Mesodermal cell (in vitro differentiated cells): ENCODE measurements around the gene TMEM94. TPM values are rescaled to one million over a fixed set of nuclear protein-coding genes. Genes with fewer than 3 reads are reported as not detected.

Experiments used
- H3K27ac ChIP-seq: 2 replicates; pipeline ENCODE4 v1.7.0; 2013; ENCODE audit warnings: mild to moderate bottlenecking, low read depth, low read length, moderate library complexity; ENCODE audit not compliant: severe bottlenecking
- H3K36me3 ChIP-seq: 2 replicates; pipeline ENCODE4 v1.7.1; 2013; ENCODE audit warnings: mild to moderate bottlenecking, low read length, moderate library complexity; ENCODE audit not compliant: control insufficient read depth, insufficient read depth
- H3K4me1 ChIP-seq: one replicate; pipeline ENCODE4 v1.7.1; 2013; ENCODE audit warnings: mild to moderate bottlenecking, low read length; ENCODE audit not compliant: insufficient read depth, control insufficient read depth, poor library complexity, severe bottlenecking
- H3K4me3 ChIP-seq: 2 replicates; pipeline ENCODE4 v1.7.0; 2013; ENCODE audit warnings: low read length, control low read depth, mild to moderate bottlenecking; ENCODE audit not compliant: insufficient read depth, poor library complexity, severe bottlenecking; ENCODE audit errors: extremely low read depth
- H3K9me3 ChIP-seq: 2 replicates; pipeline ENCODE4 v1.7.1; 2013; ENCODE audit warnings: mild to moderate bottlenecking, low read length, moderate library complexity; ENCODE audit not compliant: control insufficient read depth
- WGBS, 2 experiments: methylation state at CpG; one replicate each; pipeline ENCODE4 v1.1.5; 2013; ENCODE audit warnings: missing lambda C conversion rate in 2 of 2; ENCODE audit not compliant: insufficient coverage in 2 of 2; 5-methylcytosine and 5-hydroxymethylcytosine counted together
- polyA plus RNA-seq, 2 experiments: library from polyadenylated mRNA; stranded (reverse); fragments of 50-300 nt; gene quantifications; one replicate each; pipeline ENCODE4 v1.2.3, GENCODE V29; 2013

The TMEM94 gene
- 71.3 TPM for polyA plus RNA-seq (2013, experiment 1 of 2)
- polyA plus RNA-seq (2013, experiment 2 of 2): 65.0 TPM

DNA sequence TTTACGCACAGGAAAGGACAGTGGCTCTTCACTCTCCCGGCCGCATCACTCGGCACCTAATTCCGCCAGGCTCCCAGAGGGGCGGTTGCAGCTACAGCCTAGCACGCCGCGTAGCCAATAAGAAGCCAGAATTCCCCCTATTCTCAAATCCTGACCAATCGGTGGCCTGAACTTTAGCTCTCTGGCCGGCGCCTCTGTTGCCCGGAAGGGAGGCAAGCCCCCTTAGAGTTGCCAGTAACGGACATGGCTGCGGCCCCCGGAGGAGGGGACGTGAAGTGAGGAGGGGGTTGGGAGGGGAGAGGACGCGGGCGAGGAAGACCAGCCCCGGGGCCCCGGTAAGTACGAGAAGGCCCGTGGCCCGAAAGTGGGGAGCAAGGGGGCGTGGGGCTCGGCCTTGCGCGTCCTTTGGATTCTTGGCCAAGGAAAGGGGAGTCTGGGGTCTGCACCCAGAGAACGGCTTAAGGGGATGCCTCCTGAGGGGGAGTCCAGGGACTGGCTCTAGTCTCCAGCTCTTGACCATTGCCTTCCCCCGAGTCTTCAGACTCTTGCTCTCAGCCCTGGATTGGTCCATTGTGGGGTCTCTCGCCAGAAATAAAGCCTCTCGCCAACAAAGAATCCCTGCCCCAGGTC is at the start of gene TMEM94:
Gene TMEM94 (plus strand): TSS at position 219 of the 630 bp plus-strand sequence. CDS start 15,271 bp downstream, outside the sequence.
- 1% methylated on average over 32 to 33 of the region's 33 CpGs for WGBS, 2 experiments

DNA sequence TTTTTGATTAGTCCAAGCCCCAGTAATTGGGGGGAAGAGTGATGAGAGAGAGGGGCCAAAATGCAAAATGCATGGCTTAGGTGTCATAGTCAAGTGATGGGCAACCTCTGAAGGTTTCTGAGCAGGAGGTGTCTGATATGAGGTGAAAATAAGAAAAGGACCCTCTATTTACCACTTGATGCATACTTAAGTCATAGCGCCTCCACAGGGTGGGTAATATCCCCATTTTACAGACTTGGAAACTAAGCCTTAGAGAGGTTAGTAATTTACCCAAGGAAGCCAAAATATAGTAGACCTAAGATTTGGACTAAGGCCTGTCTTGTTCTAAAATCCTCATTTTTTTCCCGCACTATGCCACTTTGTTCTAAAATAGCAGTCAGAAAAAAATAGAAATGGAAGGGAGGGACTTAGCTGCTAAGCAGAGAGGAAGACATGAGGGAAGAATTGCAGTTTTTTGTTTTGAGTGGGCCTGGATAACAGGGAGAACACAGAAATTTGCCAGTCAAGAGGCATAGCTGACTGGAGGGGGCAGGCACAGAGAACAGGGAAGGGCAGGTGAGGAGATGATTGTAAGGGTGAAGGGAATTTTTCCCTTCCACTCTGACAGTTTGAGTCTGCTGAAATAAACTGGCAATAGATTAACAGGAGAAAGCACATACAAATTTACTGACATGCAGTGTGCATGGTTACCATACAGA is 48.6 kb upstream of the TMEM94 start:
- Histone ChIP-seq H3K4me1 (peaks cover 5% of the 10 kb centered on the region), H3K9me3 (no peaks in the 10 kb centered on the region), H3K36me3 (no peaks in the 10 kb centered on the region), H3K27ac (no peak overlapping the region), H3K4me3 (no peak overlapping the region)
- 100% methylated on average over 1 of the region's 2 CpGs; no CpG with 5 or more reads in 1 of the 2 experiments for WGBS, 2 experiments

More for the DNA sequence above, at the start of gene TMEM94:
- peaks cover 16% of the 10 kb centered on the region for H3K4me1 ChIP-seq
- H3K27ac ChIP-seq: peak within 1 kb of the TSS; percentile 87
- no peaks in the 10 kb centered on the region for H3K9me3 ChIP-seq
- H3K36me3 ChIP-seq: no peaks in the 10 kb centered on the region
- H3K4me3 ChIP-seq: peak within 1 kb of the TSS; percentile 76

DNA sequence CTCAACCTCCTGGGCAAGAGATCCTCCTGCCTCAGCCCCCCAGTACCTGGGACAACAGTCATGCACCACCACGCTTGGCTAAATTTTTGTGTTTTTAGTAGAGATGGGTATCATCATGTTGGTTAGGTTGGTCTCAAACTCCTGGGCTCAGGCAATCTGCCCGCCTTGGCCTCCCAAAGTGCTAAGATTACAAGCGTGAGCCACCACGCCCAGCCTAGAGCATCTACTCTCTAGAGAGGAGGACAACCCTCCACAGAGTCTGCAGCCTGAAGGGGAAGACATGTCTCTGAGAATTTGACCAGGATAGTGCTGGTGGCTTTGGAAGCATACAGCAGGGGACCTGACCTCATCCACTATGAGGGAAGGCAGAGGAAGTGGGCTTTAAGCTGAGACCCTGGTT is 46.3 kb upstream of the TMEM94 start:
- H3K4me1 ChIP-seq: peaks cover 5% of the 10 kb centered on the region

DNA sequence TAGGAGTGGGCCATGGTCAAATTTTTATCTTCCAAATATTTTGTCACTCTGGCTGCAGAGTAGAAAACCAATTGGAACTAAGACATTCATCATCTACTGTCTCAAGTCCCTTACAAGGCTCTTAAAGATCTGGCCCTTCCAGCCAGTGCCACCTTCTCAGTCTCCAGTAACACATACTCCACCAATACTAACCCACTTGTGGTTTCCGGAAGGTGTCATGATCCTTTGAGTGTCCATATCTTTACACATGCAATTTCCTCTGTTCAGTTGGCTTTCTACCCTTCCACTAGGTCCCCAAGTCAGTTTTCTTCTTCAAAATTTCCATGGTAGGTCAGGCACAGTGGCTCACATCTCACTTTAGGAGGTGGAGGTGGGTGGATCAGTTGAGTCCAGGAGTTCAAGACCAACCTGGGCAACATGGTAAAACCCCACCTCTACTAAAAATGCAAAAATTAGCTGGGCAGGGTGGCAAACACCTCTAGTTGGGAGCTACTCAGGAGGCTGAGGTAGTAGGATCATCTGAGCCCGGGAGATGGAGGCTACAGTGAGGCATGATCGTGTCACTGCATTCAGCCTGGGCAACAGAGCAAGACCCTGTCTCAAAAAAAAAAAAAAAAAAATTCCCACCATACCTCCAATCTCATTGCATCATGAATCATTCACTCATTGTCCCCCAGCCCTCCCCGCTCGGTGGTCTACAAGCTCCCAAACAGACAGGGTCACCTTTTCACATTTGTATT is 44.9 kb upstream of the TMEM94 start:
- whole genome bisulfite sequencing, 2 experiments: 92 to 94% methylated on average over 2 to 5 of the region's 5 CpGs
- Histone ChIP-seq H3K4me3 (no peak overlapping the region), H3K36me3 (no peaks in the 10 kb centered on the region), H3K9me3 (no peaks in the 10 kb centered on the region), H3K4me1 (no peaks in the 10 kb centered on the region), H3K27ac (no peak overlapping the region)

More for the DNA sequence above, 46.3 kb upstream of the TMEM94 start:
- Histone ChIP-seq H3K9me3 (no peaks in the 10 kb centered on the region), H3K36me3 (no peaks in the 10 kb centered on the region), H3K27ac (no peak overlapping the region), H3K4me3 (no peak overlapping the region)
- WGBS, 2 experiments: 85 to 88% methylated on average over 3 to 4 of the region's 4 CpGs

DNA sequence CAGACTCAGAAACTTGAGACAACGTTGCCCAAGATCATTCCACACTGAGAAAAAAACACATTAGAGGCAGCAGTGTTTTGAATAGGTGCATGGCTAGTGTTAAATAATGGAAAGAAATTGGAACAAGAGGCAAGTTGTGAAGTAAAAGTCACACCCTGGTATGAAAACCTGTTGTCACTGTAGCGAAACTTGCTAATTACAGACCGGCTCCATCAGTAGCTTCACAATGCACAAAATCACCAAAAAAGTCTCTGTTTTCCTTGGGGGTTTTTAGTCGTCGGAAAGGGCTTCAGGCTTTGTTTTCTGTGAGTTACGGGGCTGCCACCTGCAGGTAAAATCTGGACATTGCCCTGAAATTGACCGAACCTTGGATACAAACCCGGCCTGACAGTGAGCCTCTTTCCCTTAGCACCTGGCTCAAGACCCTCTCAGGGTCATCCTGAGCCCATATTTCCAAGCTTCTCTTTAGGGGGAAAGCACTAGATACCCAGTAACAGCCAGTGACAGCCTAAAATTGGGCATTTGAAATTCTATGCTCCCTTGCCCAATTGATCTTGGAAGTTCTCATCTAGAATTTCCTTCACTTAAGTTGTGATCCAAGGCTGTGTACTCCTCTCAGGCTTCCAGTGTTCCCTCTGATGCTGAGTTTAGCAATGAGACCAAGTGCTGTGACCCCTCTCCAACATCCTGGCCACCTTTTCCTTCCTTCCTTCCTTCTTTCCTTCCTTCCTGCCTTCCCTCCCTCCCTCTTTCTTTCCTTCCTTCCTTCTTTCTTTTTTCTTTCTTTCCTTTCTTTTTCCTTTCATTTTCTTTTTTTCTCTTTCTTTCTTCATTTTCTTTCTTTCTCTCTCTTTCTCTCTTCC is 43.7 kb upstream of the TMEM94 start:
- 0 to 1% methylated on average over 5 to 6 of the region's 8 CpGs for WGBS, 2 experiments
- H3K27ac ChIP-seq: no peak overlapping the region

DNA sequence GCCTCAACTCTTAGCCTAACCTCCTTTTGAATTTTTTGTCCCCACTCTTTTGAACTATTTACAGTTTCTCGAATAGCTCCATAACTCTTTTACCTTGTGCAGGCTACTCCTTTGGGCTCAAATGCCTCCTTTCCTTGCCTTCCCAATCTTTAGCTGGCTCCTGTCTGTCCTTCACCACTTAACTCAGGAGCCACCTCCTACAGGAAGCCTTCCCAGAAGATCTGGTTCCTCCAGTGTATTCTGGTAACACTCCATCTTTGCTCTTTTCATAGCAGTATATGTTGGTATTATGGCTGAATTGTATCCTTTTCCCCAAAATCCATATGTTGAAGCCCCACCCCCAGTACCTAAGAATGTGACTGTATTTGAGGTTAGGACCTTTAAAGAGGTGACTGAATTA is 41.9 kb upstream of the TMEM94 start:
- Histone ChIP-seq H3K9me3 (no peaks in the 10 kb centered on the region), H3K27ac (no peak overlapping the region), H3K4me1 (no peaks in the 10 kb centered on the region), H3K36me3 (no peaks in the 10 kb centered on the region), H3K4me3 (no peak overlapping the region)
- 83 to 93% methylated on average over 1 of the region's 1 CpG for WGBS, 2 experiments

More for the DNA sequence above, 43.7 kb upstream of the TMEM94 start:
- no peaks in the 10 kb centered on the region for H3K36me3 ChIP-seq
- H3K9me3 ChIP-seq: no peaks in the 10 kb centered on the region
- no peak overlapping the region for H3K4me3 ChIP-seq
- H3K4me1 ChIP-seq: no peaks in the 10 kb centered on the region

DNA sequence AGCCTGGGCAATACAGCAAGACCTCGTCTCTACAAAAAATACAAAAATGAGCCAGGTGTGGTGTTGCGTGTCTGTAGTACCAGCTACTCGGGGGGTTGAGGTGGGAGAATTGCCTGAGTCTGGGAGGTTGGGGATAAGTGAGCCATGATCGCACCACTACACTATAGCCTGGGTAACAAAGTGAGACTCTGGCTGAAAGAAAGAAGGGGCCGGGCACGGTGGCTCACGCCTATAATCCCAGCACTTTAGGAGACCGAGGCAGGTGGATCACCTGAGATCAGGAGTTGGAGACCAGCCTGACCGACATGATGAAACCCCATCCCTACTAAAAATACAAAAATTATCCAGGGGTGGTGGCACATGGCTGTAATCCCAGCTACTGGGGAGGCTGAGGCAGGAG is 40.4 kb upstream of the TMEM94 start:
- Histone ChIP-seq H3K4me1 (no peaks in the 10 kb centered on the region), H3K36me3 (no peaks in the 10 kb centered on the region), H3K4me3 (no peak overlapping the region), H3K9me3 (no peaks in the 10 kb centered on the region), H3K27ac (no peak overlapping the region)
- 96% methylated on average over 3 to 4 of the region's 9 CpGs for WGBS, 2 experiments

DNA sequence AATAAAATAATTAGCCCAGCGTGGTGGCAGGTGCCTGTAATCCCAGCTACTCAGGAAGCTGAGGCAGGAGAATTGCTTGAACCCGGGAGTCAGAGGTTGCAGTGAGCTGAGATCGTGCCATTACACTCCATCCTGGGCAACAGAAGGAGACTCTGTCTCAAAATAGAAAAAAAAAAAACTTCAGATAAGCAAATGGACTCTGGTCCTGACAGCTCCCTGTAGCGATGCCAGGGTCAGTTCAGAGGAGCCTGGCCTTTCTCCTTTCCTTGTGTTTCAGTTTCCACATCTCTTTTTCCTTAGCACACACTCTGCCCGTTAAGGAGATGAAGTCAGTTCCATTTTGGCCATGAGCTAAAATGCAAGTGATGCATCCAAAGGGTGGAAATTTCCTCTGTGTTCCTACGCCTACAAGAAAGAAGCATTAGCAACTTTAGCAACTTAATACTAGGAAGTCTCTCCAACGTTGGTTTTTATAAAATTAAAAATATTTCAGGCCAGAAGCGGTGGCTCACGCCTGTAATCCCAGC is 39.3 kb upstream of the TMEM94 start:
- Histone ChIP-seq H3K4me1 (no peaks in the 10 kb centered on the region), H3K4me3 (no peak overlapping the region), H3K27ac (no peak overlapping the region), H3K36me3 (no peaks in the 10 kb centered on the region), H3K9me3 (no peaks in the 10 kb centered on the region)
- 73 to 82% methylated on average over 8 of the region's 9 CpGs for WGBS, 2 experiments

DNA sequence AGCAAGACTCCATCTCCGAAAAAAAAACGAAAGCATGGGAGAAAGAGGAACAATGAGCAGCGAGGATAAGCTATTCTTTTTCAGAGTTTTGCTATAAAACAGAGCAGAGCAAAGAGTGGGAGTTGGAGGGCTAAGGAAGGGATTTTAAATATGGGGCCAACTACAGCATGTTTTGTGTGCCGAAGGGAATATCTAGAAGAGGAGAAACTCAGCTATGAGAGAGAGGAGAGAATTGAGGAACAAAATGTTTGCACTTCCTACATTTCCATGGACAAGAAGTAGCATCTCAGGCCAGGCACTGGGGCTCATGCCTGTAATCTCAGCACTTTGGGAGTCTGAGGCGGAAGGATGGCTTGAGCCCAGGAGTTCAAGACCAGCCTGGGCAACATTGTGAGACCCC is 37.9 kb upstream of the TMEM94 start:
- Histone ChIP-seq H3K27ac (no peak overlapping the region), H3K36me3 (no peaks in the 10 kb centered on the region), H3K9me3 (no peaks in the 10 kb centered on the region), H3K4me3 (no peak overlapping the region), H3K4me1 (no peaks in the 10 kb centered on the region)
- 86 to 90% methylated on average over 5 of the region's 5 CpGs for WGBS, 2 experiments
